Keratinocyte (primary cell): Measurements from ENCODE around the gene C12orf75. TPM values are rescaled to one million over a fixed set of nuclear protein-coding genes. Genes with fewer than 3 reads are reported as not detected.

ENCODE experiments used
- DNase-seq: peaks from one replicate; pipeline ENCODE4 v3.0.0-alpha.2; 2011; ENCODE audit warnings: low read depth, missing footprints, low spot score
- FAIRE-seq: peaks from 2 replicates; lab custom pipeline; 2011; peaks lifted over from hg19 to GRCh38; lab: Jason Lieb, UNC
- H2AFZ ChIP-seq: 2 replicates; pipeline ENCODE4 v1.6.0; 2012; ENCODE audit warnings: low read length, control low read depth, inconsistent platforms; ENCODE audit not compliant: control insufficient read depth
- H3K27ac ChIP-seq: 2 replicates; pipeline ENCODE4 v1.5.1; 2011; ENCODE audit warnings: low read length; ENCODE audit not compliant: control insufficient read depth, insufficient read depth
- H3K27me3 ChIP-seq: 3 replicates; pipeline ENCODE4 v1.6.0; 2011; ENCODE audit warnings: low read length; ENCODE audit not compliant: control insufficient read depth, insufficient read depth; ENCODE audit errors: extremely low read depth
- H3K36me3 ChIP-seq, 2 experiments: 2 replicates in 1 of 2; 3 replicates in 1 of 2; pipeline ENCODE4 v1.5.1; 2011; ENCODE audit warnings: low read length in 2 of 2, mild to moderate bottlenecking in 1 of 2; ENCODE audit not compliant: control insufficient read depth in 2 of 2, insufficient read depth in 2 of 2; ENCODE audit errors: extremely low read depth in 1 of 2
- H3K4me1 ChIP-seq: 3 replicates; pipeline ENCODE4 v1.5.1; 2011; ENCODE audit warnings: low read length; ENCODE audit not compliant: control insufficient read depth, insufficient read depth; ENCODE audit errors: extremely low read depth
- H3K4me2 ChIP-seq: 3 replicates; pipeline ENCODE4 v1.6.0; 2011; ENCODE audit warnings: low read depth, low read length; ENCODE audit not compliant: control insufficient read depth, insufficient read depth; ENCODE audit errors: extremely low read depth
- H3K4me3 ChIP-seq, 3 experiments: fragments of 200-600 bp in 1 of 3; sonication (generic) in 1 of 3; 2 replicates in 2 of 3; 3 replicates in 1 of 3; pipeline ENCODE4 v1.5.1; 2011 to 2016; ENCODE audit warnings: low read length in 3 of 3, mild to moderate bottlenecking in 3 of 3, control low read depth in 2 of 3, inconsistent platforms in 1 of 3, low read depth in 1 of 3, mixed read lengths in 1 of 3, mixed run types in 1 of 3, moderate library complexity in 1 of 3; ENCODE audit not compliant: control insufficient read depth in 2 of 3, insufficient read depth in 2 of 3; ENCODE audit errors: extremely low read depth in 1 of 3
- H3K79me2 ChIP-seq: 2 replicates; pipeline ENCODE4 v1.6.0; 2012; ENCODE audit warnings: low read length; ENCODE audit not compliant: control insufficient read depth, insufficient read depth
- H3K9ac ChIP-seq: 3 replicates; pipeline ENCODE4 v1.6.0; 2011; ENCODE audit warnings: low read length; ENCODE audit not compliant: control insufficient read depth, insufficient read depth; ENCODE audit errors: extremely low read depth
- H3K9me1 ChIP-seq: 3 replicates; pipeline ENCODE4 v1.6.0; 2011; ENCODE audit warnings: low read length; ENCODE audit not compliant: control insufficient read depth, insufficient read depth; ENCODE audit errors: extremely low read depth
- H3K9me3 ChIP-seq: 2 replicates; pipeline ENCODE4 v1.5.1; 2012; ENCODE audit warnings: low read depth, low read length; ENCODE audit not compliant: control insufficient read depth
- H4K20me1 ChIP-seq: 3 replicates; pipeline ENCODE4 v1.6.0; 2011; ENCODE audit warnings: low read length; ENCODE audit not compliant: control insufficient read depth, insufficient read depth; ENCODE audit errors: extremely low read depth
- EZH2 ChIP-seq: IDR thresholded peaks from one replicate; pipeline ENCODE4 v1.6.1; 2012; ENCODE audit warnings: inconsistent platforms, mild to moderate bottlenecking, low read length, moderate library complexity
- dilution Hi-C: fragments of 300-500 bp; cut with MboI; formaldehyde crosslinking; loops from one replicate; pipeline ENCODE4 v1.7.0; 2020; ENCODE audit warnings: low sequenced_read_pairs; ENCODE audit not compliant: extremely low pct_ligation_motif_present
- polyA plus RNA-seq, 5 experiments: library from polyadenylated mRNA; depleted of rRNA in 3 of 5; stranded (reverse) in 3 of 5; stranded (forward) in 1 of 5; unstranded in 1 of 5; fragments of >200 nt; gene quantifications; 1 replicate in 1 of 5; 2 replicates in 3 of 5; 3 replicates in 1 of 5; pipeline versions ENCODE4 v1.2.1 to v1.2.3, GENCODE V29; 2011 to 2012; ENCODE audit warnings: missing spikeins in 2 of 5, low read depth in 1 of 5, low replicate concordance in 1 of 5
- TF ChIP-seq, protein P1 (sequence below), 3 experiments: IDR thresholded peaks in 1 of 3; conservative IDR thresholded peaks in 1 of 3; optimal IDR thresholded peaks in 1 of 3; 2 replicates in 2 of 3; 3 replicates in 1 of 3; pipeline versions ENCODE3 to v1.5.1; 2011; ENCODE audit warnings: low read length in 3 of 3, mild to moderate bottlenecking in 3 of 3, moderate library complexity in 2 of 3, control low read depth in 1 of 3, inconsistent platforms in 1 of 3; ENCODE audit not compliant: insufficient read depth in 2 of 3; ENCODE audit errors: extremely low read depth in 1 of 3

Gene C12orf75
- polyA plus RNA-seq, 1 donor (not counting 4 experiments of a cell fraction or from before 2014, with no cell fraction given): 160 TPM

DNA sequence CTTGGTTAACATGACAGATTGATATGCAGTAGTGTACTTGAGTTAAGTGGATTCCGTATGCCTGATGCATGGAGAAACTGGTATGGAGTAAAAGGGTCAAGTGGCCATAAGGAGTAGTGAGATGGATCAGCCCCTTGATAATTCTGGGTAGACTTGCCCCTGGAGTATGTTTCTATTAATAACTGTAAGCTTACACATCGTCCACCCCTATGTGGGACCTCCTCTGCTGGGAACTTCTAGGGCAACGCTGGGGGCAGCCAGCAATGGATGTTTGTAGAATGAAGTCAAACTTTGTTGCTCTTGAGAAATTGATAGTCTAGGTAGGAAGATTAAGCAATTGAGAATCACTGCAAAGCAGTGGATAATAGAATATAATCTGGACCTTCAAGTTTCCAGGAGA, 3.5 kb downstream of the C12orf75 start:
- Histone ChIP-seq H3K36me3 (peaks cover 0 to 2% of the 10 kb centered on the region in 2 experiments), H3K27me3 (no peaks in the 10 kb centered on the region), H3K79me2 (peaks cover 58% of the 10 kb centered on the region), H3K4me3 (no peak overlapping the region), H3K4me1 (peaks cover 35% of the 10 kb centered on the region), H4K20me1 (no peaks in the 10 kb centered on the region), H3K9me1 (no peaks in the 10 kb centered on the region), H3K27ac (no peak overlapping the region), H3K9ac (no peak overlapping the region), H2AFZ (no peak overlapping the region), H3K9me3 (no peaks in the 10 kb centered on the region), H3K4me2 (no peak overlapping the region)
- FAIRE-seq: no peak
- no peak for DNase-seq
- no peak for TF ChIP-seq EZH2
- TF ChIP-seq, protein P1, sequence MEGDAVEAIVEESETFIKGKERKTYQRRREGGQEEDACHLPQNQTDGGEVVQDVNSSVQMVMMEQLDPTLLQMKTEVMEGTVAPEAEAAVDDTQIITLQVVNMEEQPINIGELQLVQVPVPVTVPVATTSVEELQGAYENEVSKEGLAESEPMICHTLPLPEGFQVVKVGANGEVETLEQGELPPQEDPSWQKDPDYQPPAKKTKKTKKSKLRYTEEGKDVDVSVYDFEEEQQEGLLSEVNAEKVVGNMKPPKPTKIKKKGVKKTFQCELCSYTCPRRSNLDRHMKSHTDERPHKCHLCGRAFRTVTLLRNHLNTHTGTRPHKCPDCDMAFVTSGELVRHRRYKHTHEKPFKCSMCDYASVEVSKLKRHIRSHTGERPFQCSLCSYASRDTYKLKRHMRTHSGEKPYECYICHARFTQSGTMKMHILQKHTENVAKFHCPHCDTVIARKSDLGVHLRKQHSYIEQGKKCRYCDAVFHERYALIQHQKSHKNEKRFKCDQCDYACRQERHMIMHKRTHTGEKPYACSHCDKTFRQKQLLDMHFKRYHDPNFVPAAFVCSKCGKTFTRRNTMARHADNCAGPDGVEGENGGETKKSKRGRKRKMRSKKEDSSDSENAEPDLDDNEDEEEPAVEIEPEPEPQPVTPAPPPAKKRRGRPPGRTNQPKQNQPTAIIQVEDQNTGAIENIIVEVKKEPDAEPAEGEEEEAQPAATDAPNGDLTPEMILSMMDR (optimal IDR thresholded peaks at IDR 0.05 in 1 of 3, IDR thresholded peaks at IDR 0.05 in 1 of 3, conservative IDR thresholded peaks at IDR 0.05 in 1 of 3; ENCODE audit: extremely low read depth in 1 of 3, insufficient read depth in 2 of 3, low read length in 3 of 3): no peak
- dilution Hi-C loops: no loop called here

DNA sequence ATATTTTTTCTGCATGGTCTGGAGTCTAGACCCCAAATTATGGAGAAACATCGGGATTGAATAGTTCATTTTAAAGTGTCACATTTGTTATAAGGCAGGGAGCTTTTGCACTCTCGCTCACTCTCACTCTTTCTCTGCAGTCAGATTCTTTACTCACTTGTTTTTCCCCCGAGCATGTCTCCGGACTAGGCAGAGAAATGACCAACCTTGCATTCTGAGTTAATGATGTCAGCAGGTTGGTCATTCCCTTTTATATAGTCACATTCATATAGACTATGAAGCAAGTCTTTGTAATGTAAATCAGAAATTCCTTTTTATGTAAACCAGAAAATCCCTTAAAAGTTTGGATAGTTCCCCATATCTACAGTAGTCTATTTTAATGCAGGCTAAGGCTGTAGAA, 4.1 kb downstream of the C12orf75 start:
- no peaks in the 10 kb centered on the region for H3K27me3 ChIP-seq
- TF ChIP-seq EZH2: no peak
- TF ChIP-seq, protein P1 (optimal IDR thresholded peaks at IDR 0.05 in 1 of 3, IDR thresholded peaks at IDR 0.05 in 1 of 3, conservative IDR thresholded peaks at IDR 0.05 in 1 of 3; ENCODE audit: extremely low read depth in 1 of 3, insufficient read depth in 2 of 3, low read length in 3 of 3): no peak
- peaks cover 35% of the 10 kb centered on the region for H3K4me1 ChIP-seq
- no peak for DNase-seq
- H3K27ac ChIP-seq: no peak overlapping the region
- no peak overlapping the region for H2AFZ ChIP-seq
- H3K9me1 ChIP-seq: no peaks in the 10 kb centered on the region
- H3K36me3 ChIP-seq: peaks cover 0 to 2% of the 10 kb centered on the region in 2 experiments
- no peak for FAIRE-seq
- peaks cover 60% of the 10 kb centered on the region for H3K79me2 ChIP-seq
- peak overlapping the region; percentile 17 for H3K4me2 ChIP-seq
- no peaks in the 10 kb centered on the region for H4K20me1 ChIP-seq
- H3K9me3 ChIP-seq: no peaks in the 10 kb centered on the region
- H3K9ac ChIP-seq: no peak overlapping the region
- no peak overlapping the region for H3K4me3 ChIP-seq
- dilution Hi-C loops: no loop called here
